ENCODE results near the gene RASSF7.

DNA sequence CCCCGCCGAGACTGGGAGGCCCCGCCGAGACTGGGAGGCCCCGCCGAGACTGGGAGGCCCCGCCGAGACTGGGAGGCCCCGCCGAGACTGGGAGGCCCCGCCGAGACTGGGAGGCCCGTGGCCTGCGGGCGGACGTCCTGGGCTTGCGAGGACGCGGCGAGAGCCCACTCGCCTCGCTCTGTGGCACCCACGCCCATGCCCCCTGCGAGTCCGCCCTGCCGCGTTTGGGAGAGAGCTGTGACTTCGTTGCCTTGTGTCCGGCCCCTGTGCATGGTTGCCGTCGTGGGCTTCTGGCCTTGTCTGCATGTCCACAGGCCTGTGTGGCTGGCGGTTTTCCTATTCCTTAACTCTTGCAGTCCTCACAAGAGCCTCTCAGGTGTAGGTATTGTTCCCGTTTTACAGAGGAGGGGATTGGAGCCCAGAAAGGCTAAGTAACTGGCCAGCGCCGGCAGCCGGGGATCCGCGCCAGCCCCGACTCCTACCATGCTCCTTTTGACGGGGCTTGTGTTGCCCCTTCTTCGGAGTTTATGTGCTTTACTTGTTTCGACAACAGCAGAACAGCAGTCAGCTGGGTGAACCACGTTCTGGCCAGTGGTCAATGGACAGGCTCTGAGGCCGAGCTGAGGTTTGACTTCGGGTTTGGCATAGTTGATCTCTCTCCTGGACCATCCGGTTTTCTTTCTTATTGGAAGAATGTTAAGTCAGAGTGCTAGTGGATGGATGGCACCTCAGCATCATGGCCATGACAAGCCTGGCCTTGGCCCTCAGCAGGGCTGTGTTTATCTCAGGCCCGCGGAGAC, 16.2 kb downstream of the RASSF7 start:
- TF ChIP-seq, protein P1, sequence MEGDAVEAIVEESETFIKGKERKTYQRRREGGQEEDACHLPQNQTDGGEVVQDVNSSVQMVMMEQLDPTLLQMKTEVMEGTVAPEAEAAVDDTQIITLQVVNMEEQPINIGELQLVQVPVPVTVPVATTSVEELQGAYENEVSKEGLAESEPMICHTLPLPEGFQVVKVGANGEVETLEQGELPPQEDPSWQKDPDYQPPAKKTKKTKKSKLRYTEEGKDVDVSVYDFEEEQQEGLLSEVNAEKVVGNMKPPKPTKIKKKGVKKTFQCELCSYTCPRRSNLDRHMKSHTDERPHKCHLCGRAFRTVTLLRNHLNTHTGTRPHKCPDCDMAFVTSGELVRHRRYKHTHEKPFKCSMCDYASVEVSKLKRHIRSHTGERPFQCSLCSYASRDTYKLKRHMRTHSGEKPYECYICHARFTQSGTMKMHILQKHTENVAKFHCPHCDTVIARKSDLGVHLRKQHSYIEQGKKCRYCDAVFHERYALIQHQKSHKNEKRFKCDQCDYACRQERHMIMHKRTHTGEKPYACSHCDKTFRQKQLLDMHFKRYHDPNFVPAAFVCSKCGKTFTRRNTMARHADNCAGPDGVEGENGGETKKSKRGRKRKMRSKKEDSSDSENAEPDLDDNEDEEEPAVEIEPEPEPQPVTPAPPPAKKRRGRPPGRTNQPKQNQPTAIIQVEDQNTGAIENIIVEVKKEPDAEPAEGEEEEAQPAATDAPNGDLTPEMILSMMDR (IDR thresholded peaks at IDR 0.05): no peak
- no peak for TF ChIP-seq POLR2A (IDR thresholded peaks at IDR 0.05)
- no peak for TF ChIP-seq POLR2AphosphoS5 (IDR thresholded peaks at IDR 0.05)
